Ishikawa (cell line): ENCODE results near the gene CD46.

Experiments
- CEBPB ChIP-seq: IDR thresholded peaks from 2 replicates; pipeline ENCODE4 v1.6.1; 2012
- EGR1 ChIP-seq: IDR thresholded peaks from 2 replicates; pipeline ENCODE4 v1.6.1; 2012
- EP300 ChIP-seq: IDR thresholded peaks from 2 replicates; pipeline ENCODE4 v1.6.1; 2012; ENCODE audit warnings: borderline replicate concordance
- FOXM1 ChIP-seq: IDR thresholded peaks from 2 replicates; pipeline ENCODE4 v1.6.1; 2012; ENCODE audit warnings: low read depth, borderline replicate concordance
- MAX ChIP-seq: IDR thresholded peaks from 2 replicates; pipeline ENCODE4 v1.6.1; 2012
- NFIC ChIP-seq: IDR thresholded peaks from 2 replicates; pipeline ENCODE4 v1.6.1; 2012
- RAD21 ChIP-seq: IDR thresholded peaks from 2 replicates; pipeline ENCODE4 v1.6.1; 2012; ENCODE audit warnings: low read depth
- REST ChIP-seq: IDR thresholded peaks from 2 replicates; pipeline ENCODE4 v1.6.1; 2012; ENCODE audit warnings: low read depth, mild to moderate bottlenecking
- TAF1 ChIP-seq: IDR thresholded peaks from 2 replicates; pipeline ENCODE4 v1.6.1; 2012; ENCODE audit warnings: low read depth, mild to moderate bottlenecking
- TCF12 ChIP-seq: IDR thresholded peaks from 2 replicates; pipeline ENCODE4 v1.6.1; 2012; ENCODE audit warnings: low read depth
- TEAD4 ChIP-seq: IDR thresholded peaks from 2 replicates; pipeline ENCODE4 v1.6.1; 2012
- USF1 ChIP-seq: IDR thresholded peaks from 2 replicates; pipeline ENCODE4 v1.6.1; 2012

- TF ChIP-seq EP300 (no peak), TAF1 (no peak), REST (no peak), MAX (no peak), CEBPB (no peak), RAD21 (no peak), TEAD4 (no peak), FOXM1 (no peak), TCF12 (no peak), EGR1 (no peak), USF1 (no peak), NFIC (no peak)
Measured at GRCh38 chr1:207841293-207841692, 89.4 kb downstream of the CD46 start.
